Heart left ventricle (tissue), 16 donors: ENCODE data around the gene MVB12B. TPM values are rescaled to one million over a fixed set of nuclear protein-coding genes. Genes with fewer than 3 reads are reported as not detected.
A peak's percentile ranks its signal among the peaks of the same experiment; 100 is the strongest.

Source experiments
- ATAC-seq, 4 donors: fragments of 200-7000 bp; cut with Tn5 transposase; one replicate each; pipeline ENCODE4 v1.9.1; 2020 to 2022; ENCODE audit warnings: moderate library complexity in 4 of 4, mild to moderate bottlenecking in 3 of 4, moderate number of reproducible peaks in 1 of 4
- DNase-seq, 5 donors: peaks; one replicate each; pipeline ENCODE4 v3.0.0-alpha.2; 2020
- H3K27ac ChIP-seq, 12 donors: fragments of 200-600 bp; sonication (generic) in 4 of 12; one replicate each; pipeline versions ENCODE4 v1.5.0 to v1.8.0; 2016 to 2022; ENCODE audit warnings: mild to moderate bottlenecking in 2 of 12
- H3K27me3 ChIP-seq, 9 donors: fragments of 200-600 bp; sonication (generic) in 2 of 9; one replicate each; pipeline versions ENCODE4 v1.5.1 to v1.8.0; 2016 to 2022; ENCODE audit warnings: mild to moderate bottlenecking in 3 of 9
- H3K36me3 ChIP-seq, 9 donors: fragments of 200-600 bp; sonication (generic) in 2 of 9; one replicate each; pipeline versions ENCODE4 v1.5.0 to v1.8.0; 2018 to 2022; ENCODE audit warnings: mild to moderate bottlenecking in 2 of 9
- H3K4me1 ChIP-seq, 12 donors: fragments of 200-600 bp; sonication (generic) in 4 of 12; one replicate each; pipeline versions ENCODE4 v1.5.0 to v1.8.0; 2016 to 2022; ENCODE audit warnings: mild to moderate bottlenecking in 3 of 12
- H3K4me3 ChIP-seq, 12 donors: fragments of 200-600 bp; sonication (generic) in 4 of 12; one replicate each; pipeline versions ENCODE4 v1.5.0 to v1.8.0; 2017 to 2022; ENCODE audit warnings: mild to moderate bottlenecking in 9 of 12, moderate library complexity in 4 of 12
- H3K9me3 ChIP-seq, 12 donors: fragments of 200-600 bp; sonication (generic) in 4 of 12; one replicate each; pipeline versions ENCODE4 v1.5.0 to v1.8.0; 2016 to 2022; ENCODE audit warnings: mild to moderate bottlenecking in 1 of 12
- CTCF ChIP-seq, 12 donors: fragments of 200-600 bp; sonication (generic) in 4 of 12; IDR thresholded peaks; one replicate each; pipeline versions ENCODE4 v1.5.0 to v1.8.0; 2018 to 2022; ENCODE audit warnings: antibody characterized with exemption in 12 of 12, mild to moderate bottlenecking in 5 of 12
- POLR2A ChIP-seq, 2 donors: fragments of 450-650 bp; IDR thresholded peaks; one replicate each; pipeline ENCODE4 v1.6.1; 2017; ENCODE audit warnings: antibody characterized with exemption in 2 of 2, mild to moderate bottlenecking in 2 of 2, moderate library complexity in 2 of 2
- WGBS, 4 donors: extraction: QIAGEN DNeasy Blood & Tissue Kit in 2 of 4; methylation state at CpG; one replicate each; pipeline versions ENCODE4 v1.1.5 to v1.1.7; 2013 to 2018; 5-methylcytosine and 5-hydroxymethylcytosine counted together
- intact Hi-C, 10 donors: fragments of 100-400 bp; cut with DNase I; formaldehyde crosslinking; loops; one replicate each; pipeline versions ENCODE4 v1.11.1 to v1.14.2; 2022
- polyA plus RNA-seq, 2 donors: library from polyadenylated mRNA; stranded (reverse); fragments of 200-250 nt; gene quantifications; one replicate each; pipeline ENCODE4 v1.2.3, GENCODE V29; 2013
- total RNA-seq, 9 donors: library from RNA; depleted of rRNA in 2 of 9; stranded (reverse); fragments of >200 nt in 2 of 9; fragmentation: NEBNext Ultra II Directional in 3 of 9; extraction: Animal tissue kit (Norgen Biotek cat#: 25700) in 3 of 9; gene quantifications; one replicate each; pipeline versions ENCODE4 v1.1.0 to v1.2.4, GENCODE V29; 2016 to 2023
- donor health status: ischemic (EF 13 %, LVEDD 7.1; RV severe dilation, severe dysfunction).
- donor health status: healthy with polysubstance abuse.
- donor health status: DM: no; HTN: yes; CAD: no.
- donor health status: DM: no; HTN: no; CAD: no.
- donor health status: ischemic (EF 25% LVEDD 6.9; RV normal size, moderate dysfunction).
- donor health status: ischemic (EF 25% LVEDD 5.7; RV mildly dilated, moderate dysfunction).
- donor health status: healthy.
- donor health status: DM: yes; HTN: yes; CAD: no.
- donor health status: ischemic (EF 35%, LVEDD 5.7; RV mildly dilated, moderate dysfunction).
- donor health status: nonischemic (EF 11% LVEDD 7.7; RV severe dilation, severe dysfunction).
- donor health status: DM: yes; HTN: yes; CAD: no.
- donor health status: PGD.
- donor health status: ischemic (EF 29% LVEDD 5.4; RV normal size, mild dysfunction).
- donor health status: nonischemic (EF 23%, LVEDD 6.1; RV moderate dilation, normal function).

MVB12B gene
- total and polyA plus RNA-seq, 11 donors = 4.9 to 16.2 (median 11.0) TPM

- intact Hi-C loops = no loop called here
- Histone ChIP-seq H3K36me3 (peaks cover 0 to 8% (median 0%) of the 10 kb centered on the region in 9 donors), H3K4me1 (no peaks in the 10 kb centered on the region), H3K27me3 (no peaks in the 10 kb centered on the region), H3K9me3 (no peaks in the 10 kb centered on the region), H3K4me3 (no peak overlapping the region), H3K27ac (no peak overlapping the region)
- no peak for ATAC-seq
- 89 to 100% (median 93%) methylated on average over 3 of the region's 3 CpGs for WGBS, 4 donors
- no peak for DNase-seq
- TF ChIP-seq POLR2A (IDR thresholded peaks at IDR 0.05) (no peak), CTCF (IDR thresholded peaks at IDR 0.05) (no peak)
Measured at GRCh38 chr9:126442636-126443035, 116.0 kb downstream of the MVB12B start.

- Histone ChIP-seq H3K4me3 (no peak overlapping the region), H3K27me3 (no peaks in the 10 kb centered on the region), H3K4me1 (no peaks in the 10 kb centered on the region), H3K27ac (no peak overlapping the region), H3K9me3 (no peaks in the 10 kb centered on the region), H3K36me3 (peaks cover 0 to 11% (median 0%) of the 10 kb centered on the region in 9 donors)
- intact Hi-C loops = no loop called here
- ATAC-seq (no peak), DNase-seq (no peak)
- no peak for TF ChIP-seq POLR2A (IDR thresholded peaks at IDR 0.05)
- no peak for TF ChIP-seq CTCF (IDR thresholded peaks at IDR 0.05)
- WGBS, 4 donors = 76 to 89% (median 79%) methylated on average over 3 of the region's 3 CpGs
Measured at GRCh38 chr9:126443144-126443543, 116.5 kb downstream of the MVB12B start.

- Histone ChIP-seq H3K4me1 (no peaks in the 10 kb centered on the region), H3K4me3 (no peak overlapping the region), H3K36me3 (peaks cover 0 to 11% (median 0%) of the 10 kb centered on the region in 9 donors), H3K27ac (no peak overlapping the region), H3K27me3 (no peaks in the 10 kb centered on the region), H3K9me3 (no peaks in the 10 kb centered on the region)
- intact Hi-C loops = no loop called here
- 89 to 96% (median 92%) methylated on average over 2 of the region's 2 CpGs for WGBS, 4 donors
- no peak for TF ChIP-seq CTCF (IDR thresholded peaks at IDR 0.05)
- no peak for TF ChIP-seq POLR2A (IDR thresholded peaks at IDR 0.05)
- no peak for ATAC-seq
- no peak for DNase-seq
Measured at GRCh38 chr9:126448136-126448535, 121.5 kb downstream of the MVB12B start.

- no peaks in the 10 kb centered on the region for H3K4me1 ChIP-seq
- no peak for ATAC-seq
- intact Hi-C loops = no loop called here
- no peak for TF ChIP-seq CTCF (IDR thresholded peaks at IDR 0.05)
- no peak for TF ChIP-seq POLR2A (IDR thresholded peaks at IDR 0.05)
- H3K36me3 ChIP-seq = peaks cover 0 to 16% (median 0%) of the 10 kb centered on the region in 9 donors
- no peak overlapping the region for H3K27ac ChIP-seq
- peak in 1 of 5 donors; percentile 40 for DNase-seq
- H3K4me3 ChIP-seq = no peak overlapping the region
- WGBS, 4 donors = 86 to 95% (median 93%) methylated on average over 6 to 14 of the region's 14 CpGs
- H3K27me3 ChIP-seq = no peaks in the 10 kb centered on the region
- no peaks in the 10 kb centered on the region for H3K9me3 ChIP-seq
Measured at GRCh38 chr9:126448865-126449577, 122.4 kb downstream of the MVB12B start.
